Measurements from ENCODE around the gene WNT9B. TPM values are rescaled to one million over a fixed set of nuclear protein-coding genes. Genes with fewer than 3 reads are reported as not detected.

WNT9B gene
- total RNA-seq, 1 donor from 2014 or later, result 2.0 TPM

GRCh38 chr17:46885415-46886309, 34.3 kb downstream of the WNT9B start:
- H3K9me3 Mint-ChIP-seq, result no peaks in the 10 kb centered on the region
- no peak for TF ChIP-seq CTCF (IDR thresholded peaks at IDR 0.05; ENCODE audit: unreplicated experiment)
- peaks cover 27% of the 10 kb centered on the region for H3K4me1 Mint-ChIP-seq
- H3K27me3 Mint-ChIP-seq (ENCODE audit: low read depth), result no peaks in the 10 kb centered on the region
- DNase-seq (ENCODE audit: low spot score in 2 of 2, unreplicated experiment in 2 of 2), result no peak
- no peak overlapping the region for H3K27ac Mint-ChIP-seq
- H3K4me3 Mint-ChIP-seq, result no peak overlapping the region
- H3K36me3 Mint-ChIP-seq, result no peaks in the 10 kb centered on the region

- Mint-ChIP-seq H3K4me1 (peaks cover 27% of the 10 kb centered on the region), H3K27me3 (ENCODE audit: low read depth) (no peaks in the 10 kb centered on the region), H3K36me3 (no peaks in the 10 kb centered on the region), H3K27ac (no peak overlapping the region), H3K4me3 (no peak overlapping the region), H3K9me3 (no peaks in the 10 kb centered on the region)
- DNase-seq (ENCODE audit: low spot score in 2 of 2, unreplicated experiment in 2 of 2), result no peak
- no peak for TF ChIP-seq CTCF (IDR thresholded peaks at IDR 0.05; ENCODE audit: unreplicated experiment)
Observed at GRCh38 chr17:46886310-46886663, 34.9 kb downstream of the WNT9B start.

- Mint-ChIP-seq H3K27me3 (ENCODE audit: low read depth) (no peaks in the 10 kb centered on the region), H3K4me3 (no peak overlapping the region), H3K4me1 (peaks cover 27% of the 10 kb centered on the region), H3K27ac (no peak overlapping the region), H3K9me3 (no peaks in the 10 kb centered on the region), H3K36me3 (no peaks in the 10 kb centered on the region)
- no peak for DNase-seq (ENCODE audit: low spot score in 2 of 2, unreplicated experiment in 2 of 2)
- no peak for TF ChIP-seq CTCF (IDR thresholded peaks at IDR 0.05; ENCODE audit: unreplicated experiment)
Observed at GRCh38 chr17:46887717-46888116, 36.3 kb downstream of the WNT9B start.

- no peak overlapping the region for H3K27ac Mint-ChIP-seq
- H3K4me1 Mint-ChIP-seq, result peaks cover 26% of the 10 kb centered on the region
- DNase-seq (ENCODE audit: low spot score in 2 of 2, unreplicated experiment in 2 of 2), result no peak
- no peaks in the 10 kb centered on the region for H3K36me3 Mint-ChIP-seq
- no peak for TF ChIP-seq CTCF (IDR thresholded peaks at IDR 0.05; ENCODE audit: unreplicated experiment)
- no peak overlapping the region for H3K4me3 Mint-ChIP-seq
- H3K27me3 Mint-ChIP-seq (ENCODE audit: low read depth), result no peaks in the 10 kb centered on the region
- no peaks in the 10 kb centered on the region for H3K9me3 Mint-ChIP-seq
Observed at GRCh38 chr17:46888727-46889126, 37.3 kb downstream of the WNT9B start.

- no peaks in the 10 kb centered on the region for H3K9me3 Mint-ChIP-seq
- no peaks in the 10 kb centered on the region for H3K27me3 Mint-ChIP-seq (ENCODE audit: low read depth)
- no peaks in the 10 kb centered on the region for H3K36me3 Mint-ChIP-seq
- peaks cover 25% of the 10 kb centered on the region for H3K4me1 Mint-ChIP-seq
- no peak overlapping the region for H3K27ac Mint-ChIP-seq
- no peak for DNase-seq (ENCODE audit: low spot score in 2 of 2, unreplicated experiment in 2 of 2)
- no peak for TF ChIP-seq CTCF (IDR thresholded peaks at IDR 0.05; ENCODE audit: unreplicated experiment)
- H3K4me3 Mint-ChIP-seq, result no peak overlapping the region
Observed at GRCh38 chr17:46889519-46889918, 38.1 kb downstream of the WNT9B start.
